ENCODE data around the gene INHA.

INHA gene

DNA sequence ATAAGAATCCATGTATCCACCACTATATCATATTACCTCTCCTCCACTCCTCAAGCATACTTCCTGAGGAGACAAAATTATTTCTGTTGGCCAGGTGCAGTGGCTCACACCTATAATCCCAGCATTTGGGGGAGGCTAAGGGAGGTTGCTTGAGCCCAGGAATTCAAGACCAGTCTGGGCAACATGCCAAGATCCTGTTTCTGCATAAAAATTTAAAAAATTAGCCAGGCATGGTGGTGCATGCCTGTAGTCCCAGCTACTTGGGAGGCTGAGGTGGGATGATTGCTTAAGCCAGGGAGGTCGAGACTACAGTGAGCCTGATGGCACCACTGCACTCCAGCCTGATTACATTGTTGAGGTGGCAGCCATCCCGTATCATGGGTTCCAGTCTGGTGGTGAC, 9.2 kb downstream of the INHA start:
- 63% methylated on average over 2 of the region's 2 CpGs for WGBS
- Histone ChIP-seq H3K9ac (ENCODE audit: low read length) (no peak overlapping the region), H2AK5ac (ENCODE audit: low read length, severe bottlenecking) (no peak overlapping the region)

DNA sequence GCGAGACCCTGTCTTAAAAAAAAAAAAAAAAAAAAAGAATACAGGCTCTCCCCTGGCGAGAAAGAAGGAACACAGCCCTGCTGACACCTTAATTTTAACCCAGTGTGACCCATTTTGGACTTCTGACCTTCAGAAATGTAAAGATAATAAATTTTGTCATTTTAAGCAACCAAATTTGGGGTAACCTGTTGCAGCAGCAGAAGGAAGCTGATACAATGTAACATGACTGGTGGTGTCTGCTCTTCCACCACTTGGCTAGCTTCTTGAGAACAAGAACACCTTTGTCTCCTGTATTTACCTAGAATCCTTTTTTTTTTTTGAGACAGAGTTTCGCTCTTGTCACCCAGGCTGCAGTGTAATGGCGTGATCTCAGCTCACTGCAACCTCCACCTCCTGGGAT, 19.0 kb downstream of the INHA start:
- Histone ChIP-seq H2AK5ac (ENCODE audit: low read length, severe bottlenecking) (no peak overlapping the region), H3K9me3 (ENCODE audit: control insufficient read depth, low read length) (no peaks in the 10 kb centered on the region), H3K4me1 (ENCODE audit: control insufficient read depth, insufficient read depth, low read depth, low read length) (peaks cover 1% of the 10 kb centered on the region), H2BK12ac (ENCODE audit: low read length in 2 of 2) (no peak overlapping the region), H3K9ac (ENCODE audit: low read length) (no peak overlapping the region), H3K18ac (ENCODE audit: low read depth in 1 of 2, low read length in 2 of 2) (no peak overlapping the region), H3K4me2 (ENCODE audit: low read length, poor library complexity, severe bottlenecking) (no peak overlapping the region), H2AFZ (ENCODE audit: low read depth, low read length) (no peak overlapping the region), H3K79me1 (replicated peaks; ENCODE audit: low read length, poor library complexity, severe bottlenecking) (no peaks in the 10 kb centered on the region), H2BK5ac (ENCODE audit: low read depth, low read length, poor library complexity, severe bottlenecking) (no peak overlapping the region), H3K14ac (ENCODE audit: low read length in 2 of 2) (no peak overlapping the region), H3K27ac (ENCODE audit: low read length, poor library complexity, severe bottlenecking) (no peak overlapping the region), H4K8ac (ENCODE audit: low read length) (no peak overlapping the region), H2BK120ac (ENCODE audit: low read depth, low read length) (no peak overlapping the region), H2BK15ac (ENCODE audit: low read depth, poor library complexity, severe bottlenecking) (no peak overlapping the region), H3K36me3 (ENCODE audit: control insufficient read depth in 1 of 2, insufficient read depth in 2 of 2, low read depth in 1 of 2, low read length in 2 of 2) (no peaks in the 10 kb centered on the region), H4K91ac (ENCODE audit: low read length) (no peak overlapping the region), H3K23ac (ENCODE audit: low read length in 2 of 2) (no peak overlapping the region), H3K4me3 (ENCODE audit: insufficient read depth in 1 of 2, low read depth in 1 of 2, low read length in 2 of 2) (no peak overlapping the region), H3K4ac (ENCODE audit: low read depth in 1 of 2, low read length in 2 of 2) (no peak overlapping the region), H3K27me3 (ENCODE audit: control insufficient read depth in 1 of 2, insufficient read depth in 1 of 2, low read length in 2 of 2) (peaks cover 1 to 3% of the 10 kb centered on the region in 2 experiments)
- no peak for DNase-seq
- WGBS, result 46% methylated on average over 2 of the region's 4 CpGs

More for the DNA sequence above, 9.2 kb downstream of the INHA start:
- Histone ChIP-seq H3K14ac (ENCODE audit: low read length in 2 of 2) (no peak overlapping the region), H3K9me3 (ENCODE audit: control insufficient read depth, low read length) (no peaks in the 10 kb centered on the region), H3K79me1 (replicated peaks; ENCODE audit: low read length, poor library complexity, severe bottlenecking) (no peaks in the 10 kb centered on the region), H3K27ac (ENCODE audit: low read length, poor library complexity, severe bottlenecking) (no peak overlapping the region), H2BK120ac (ENCODE audit: low read depth, low read length) (no peak overlapping the region), H2BK15ac (ENCODE audit: low read depth, poor library complexity, severe bottlenecking) (no peak overlapping the region), H3K23ac (ENCODE audit: low read length in 2 of 2) (no peak overlapping the region), H4K91ac (ENCODE audit: low read length) (no peak overlapping the region), H3K27me3 (ENCODE audit: control insufficient read depth in 1 of 2, insufficient read depth in 1 of 2, low read length in 2 of 2) (peaks cover 30 to 33% of the 10 kb centered on the region in 2 experiments), H2BK5ac (ENCODE audit: low read depth, low read length, poor library complexity, severe bottlenecking) (no peak overlapping the region), H3K4me2 (ENCODE audit: low read length, poor library complexity, severe bottlenecking) (no peak overlapping the region), H3K4ac (ENCODE audit: low read depth in 1 of 2, low read length in 2 of 2) (no peak overlapping the region), H2AFZ (ENCODE audit: low read depth, low read length) (no peak overlapping the region), H2BK12ac (ENCODE audit: low read length in 2 of 2) (no peak overlapping the region), H3K4me3 (ENCODE audit: insufficient read depth in 1 of 2, low read depth in 1 of 2, low read length in 2 of 2) (no peak overlapping the region), H3K18ac (ENCODE audit: low read depth in 1 of 2, low read length in 2 of 2) (no peak overlapping the region), H4K8ac (ENCODE audit: low read length) (no peak overlapping the region), H3K36me3 (ENCODE audit: control insufficient read depth in 1 of 2, insufficient read depth in 2 of 2, low read depth in 1 of 2, low read length in 2 of 2) (no peaks in the 10 kb centered on the region), H3K4me1 (ENCODE audit: control insufficient read depth, insufficient read depth, low read depth, low read length) (peaks cover 5% of the 10 kb centered on the region)
- no peak for DNase-seq

DNA sequence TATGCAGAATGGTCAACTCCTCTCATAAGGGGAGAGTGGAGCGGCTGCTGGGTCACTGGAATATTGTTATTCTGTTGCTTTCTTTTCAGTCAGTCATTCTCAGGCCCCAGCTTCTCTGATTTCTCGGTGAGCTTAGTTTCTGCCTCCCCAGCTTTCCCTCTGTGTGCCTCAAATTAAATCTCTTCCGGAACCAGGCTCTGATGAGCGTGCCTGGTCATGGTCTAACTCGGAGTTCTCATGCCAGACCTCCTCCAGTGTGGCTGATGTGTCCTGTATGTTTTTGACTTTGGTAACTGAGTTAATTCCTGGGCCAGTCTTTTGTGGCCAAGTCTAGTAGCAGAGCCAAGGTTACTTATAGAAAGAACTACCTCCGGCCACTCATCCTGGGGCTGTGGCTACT, 20.6 kb downstream of the INHA start:
- H2AK5ac ChIP-seq (ENCODE audit: low read length, severe bottlenecking), result no peak overlapping the region
- H3K9ac ChIP-seq (ENCODE audit: low read length), result no peak overlapping the region
- no peak overlapping the region for H2BK15ac ChIP-seq (ENCODE audit: low read depth, poor library complexity, severe bottlenecking)
- H3K14ac ChIP-seq (ENCODE audit: low read length in 2 of 2), result no peak overlapping the region
- H3K27me3 ChIP-seq (ENCODE audit: control insufficient read depth in 1 of 2, insufficient read depth in 1 of 2, low read length in 2 of 2), result no peaks in the 10 kb centered on the region
- H3K27ac ChIP-seq (ENCODE audit: low read length, poor library complexity, severe bottlenecking), result no peak overlapping the region
- no peak overlapping the region for H2BK120ac ChIP-seq (ENCODE audit: low read depth, low read length)
- H3K4me1 ChIP-seq (ENCODE audit: control insufficient read depth, insufficient read depth, low read depth, low read length), result peaks cover 4% of the 10 kb centered on the region
- H2AFZ ChIP-seq (ENCODE audit: low read depth, low read length), result no peak overlapping the region
- no peaks in the 10 kb centered on the region for H3K9me3 ChIP-seq (ENCODE audit: control insufficient read depth, low read length)
- no peak overlapping the region for H4K91ac ChIP-seq (ENCODE audit: low read length)
- H3K18ac ChIP-seq (ENCODE audit: low read depth in 1 of 2, low read length in 2 of 2), result no peak overlapping the region
- no peak overlapping the region for H3K4me2 ChIP-seq (ENCODE audit: low read length, poor library complexity, severe bottlenecking)
- H3K4me3 ChIP-seq (ENCODE audit: insufficient read depth in 1 of 2, low read depth in 1 of 2, low read length in 2 of 2), result no peak overlapping the region
- whole genome bisulfite sequencing, result 85% methylated on average over 6 of the region's 6 CpGs
- no peaks in the 10 kb centered on the region for H3K79me1 ChIP-seq (replicated peaks; ENCODE audit: low read length, poor library complexity, severe bottlenecking)
- no peaks in the 10 kb centered on the region for H3K36me3 ChIP-seq (ENCODE audit: control insufficient read depth in 1 of 2, insufficient read depth in 2 of 2, low read depth in 1 of 2, low read length in 2 of 2)
- H2BK12ac ChIP-seq (ENCODE audit: low read length in 2 of 2), result no peak overlapping the region
- no peak overlapping the region for H4K8ac ChIP-seq (ENCODE audit: low read length)
- H3K4ac ChIP-seq (ENCODE audit: low read depth in 1 of 2, low read length in 2 of 2), result no peak overlapping the region
- H3K23ac ChIP-seq (ENCODE audit: low read length in 2 of 2), result no peak overlapping the region
- H2BK5ac ChIP-seq (ENCODE audit: low read depth, low read length, poor library complexity, severe bottlenecking), result no peak overlapping the region
- DNase-seq, result no peak

DNA sequence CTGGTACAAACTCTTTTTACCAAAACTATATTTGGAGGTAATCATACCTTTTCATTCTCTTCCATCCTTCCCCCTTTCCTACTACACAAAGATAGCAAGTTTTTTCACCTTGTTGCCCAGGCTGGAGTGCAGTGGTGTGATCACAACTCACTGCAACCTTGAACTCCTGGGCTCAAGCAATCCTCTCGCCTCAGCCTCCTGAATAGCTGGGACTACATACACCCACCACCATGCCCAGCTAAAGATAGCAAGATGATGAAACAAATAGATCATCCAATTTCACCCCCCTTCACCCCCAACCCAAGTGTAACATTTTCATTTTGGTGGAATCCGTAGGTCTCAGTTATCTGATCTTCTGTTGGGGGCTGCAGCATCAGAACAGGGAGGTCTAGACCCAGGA, 21.0 kb downstream of the INHA start:
- no peak overlapping the region for H3K9ac ChIP-seq (ENCODE audit: low read length)
- no peak overlapping the region for H2AK5ac ChIP-seq (ENCODE audit: low read length, severe bottlenecking)
- no peak overlapping the region for H3K4me3 ChIP-seq (ENCODE audit: insufficient read depth in 1 of 2, low read depth in 1 of 2, low read length in 2 of 2)
- no peak overlapping the region for H4K8ac ChIP-seq (ENCODE audit: low read length)
- H2BK120ac ChIP-seq (ENCODE audit: low read depth, low read length), result no peak overlapping the region
- peaks cover 4% of the 10 kb centered on the region for H3K4me1 ChIP-seq (ENCODE audit: control insufficient read depth, insufficient read depth, low read depth, low read length)
- no peak overlapping the region for H3K14ac ChIP-seq (ENCODE audit: low read length in 2 of 2)
- no peak overlapping the region for H3K18ac ChIP-seq (ENCODE audit: low read depth in 1 of 2, low read length in 2 of 2)
- DNase-seq, result no peak
- no peaks in the 10 kb centered on the region for H3K27me3 ChIP-seq (ENCODE audit: control insufficient read depth in 1 of 2, insufficient read depth in 1 of 2, low read length in 2 of 2)
- H3K23ac ChIP-seq (ENCODE audit: low read length in 2 of 2), result no peak overlapping the region
- H4K91ac ChIP-seq (ENCODE audit: low read length), result no peak overlapping the region
- no peaks in the 10 kb centered on the region for H3K9me3 ChIP-seq (ENCODE audit: control insufficient read depth, low read length)
- H3K36me3 ChIP-seq (ENCODE audit: control insufficient read depth in 1 of 2, insufficient read depth in 2 of 2, low read depth in 1 of 2, low read length in 2 of 2), result no peaks in the 10 kb centered on the region
- H2BK5ac ChIP-seq (ENCODE audit: low read depth, low read length, poor library complexity, severe bottlenecking), result no peak overlapping the region
- H2BK15ac ChIP-seq (ENCODE audit: low read depth, poor library complexity, severe bottlenecking), result no peak overlapping the region
- peaks cover under 1% of the 10 kb centered on the region for H3K79me1 ChIP-seq (replicated peaks; ENCODE audit: low read length, poor library complexity, severe bottlenecking)
- no peak overlapping the region for H3K27ac ChIP-seq (ENCODE audit: low read length, poor library complexity, severe bottlenecking)
- H2BK12ac ChIP-seq (ENCODE audit: low read length in 2 of 2), result no peak overlapping the region
- H2AFZ ChIP-seq (ENCODE audit: low read depth, low read length), result no peak overlapping the region
- WGBS, result 92% methylated on average over 2 of the region's 2 CpGs
- H3K4me2 ChIP-seq (ENCODE audit: low read length, poor library complexity, severe bottlenecking), result no peak overlapping the region
- H3K4ac ChIP-seq (ENCODE audit: low read depth in 1 of 2, low read length in 2 of 2), result no peak overlapping the region
